Fibroblast of skin of back (primary cell): Measurements from ENCODE around the gene LTBP2.
A peak's percentile ranks its signal among the peaks of the same experiment; 100 is the strongest.

Source experiments
- DNase-seq: peaks from one replicate; pipeline ENCODE4 v3.0.0-alpha.2; 2013

The LTBP2 gene

DNA sequence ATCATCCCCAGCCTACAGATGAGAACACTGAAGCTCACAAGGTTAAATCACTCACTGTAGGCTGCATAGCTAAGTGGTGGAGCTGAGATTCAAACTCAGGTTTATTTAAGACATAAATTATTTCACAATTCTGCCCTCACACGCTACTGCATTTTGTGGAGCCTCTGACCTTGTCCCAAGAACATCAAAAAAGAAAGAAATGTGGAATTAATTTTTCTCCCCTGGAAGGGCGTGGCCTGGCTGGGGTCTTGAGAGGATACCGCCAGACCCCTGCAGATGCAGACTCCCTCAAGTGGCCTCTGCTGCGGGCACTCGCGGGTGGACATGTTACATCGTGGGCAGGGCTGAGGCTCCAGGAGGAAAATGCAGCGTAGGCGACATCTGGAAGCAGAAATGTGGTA is 40.6 kb downstream of the LTBP2 start:
- peak; percentile 70 for DNase-seq

DNA sequence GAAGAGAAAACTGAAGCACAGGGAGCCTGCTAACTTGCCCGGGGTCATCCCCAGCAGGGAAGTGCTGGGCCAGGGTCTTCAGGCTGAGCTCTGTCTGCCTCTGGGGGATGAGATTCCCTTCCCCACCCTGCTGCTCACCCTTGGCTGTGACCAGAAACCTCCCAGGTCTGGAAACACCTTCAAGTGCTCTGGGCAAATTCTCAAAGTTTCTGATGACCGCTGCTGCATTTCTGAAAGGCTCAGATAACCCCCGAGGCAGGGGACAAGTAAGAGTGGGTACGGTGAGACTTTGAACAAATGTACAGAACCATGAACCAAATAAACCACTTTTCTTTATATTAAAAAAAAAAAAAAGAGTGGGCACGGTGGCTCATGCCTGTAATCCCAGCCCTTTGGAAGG is 41.3 kb downstream of the LTBP2 start:
- no peak for DNase-seq

DNA sequence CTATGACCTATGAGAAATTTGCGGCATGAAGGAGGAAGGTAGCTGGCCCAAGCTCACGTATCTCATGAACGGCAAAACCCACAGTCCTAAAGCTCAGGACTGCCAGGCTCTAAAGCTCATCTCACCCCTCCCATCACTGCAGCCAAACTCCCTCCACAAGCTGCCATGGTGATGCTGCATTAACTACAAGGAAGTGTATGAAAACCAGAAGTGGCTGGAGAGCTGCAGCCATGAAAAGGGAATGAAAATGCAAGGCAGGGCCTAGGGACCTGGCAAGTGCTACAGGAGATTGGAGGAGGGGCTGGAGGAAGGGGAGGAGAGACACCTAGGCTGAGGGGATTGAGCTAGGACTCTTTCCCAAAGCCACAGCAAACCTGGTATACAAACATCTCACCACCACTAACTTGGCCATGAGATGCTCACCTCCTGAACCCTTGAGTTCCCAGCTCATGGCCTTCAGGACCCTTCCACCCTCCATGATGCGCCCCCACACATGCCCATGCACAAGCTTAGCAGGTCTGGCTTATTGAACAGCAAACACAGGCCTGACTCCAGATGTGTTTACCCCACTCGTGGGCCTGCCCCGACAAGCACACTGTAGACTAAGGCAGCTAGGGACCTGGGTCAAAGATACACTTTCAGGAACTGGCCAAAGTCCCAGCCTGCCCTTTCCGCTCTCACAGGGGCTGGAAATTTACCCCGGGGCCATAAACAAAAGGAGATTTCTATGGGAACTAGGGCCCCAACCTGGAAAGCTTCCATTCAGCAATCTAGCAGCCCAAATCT is 42.0 kb downstream of the LTBP2 start:
- no peak for DNase-seq

DNA sequence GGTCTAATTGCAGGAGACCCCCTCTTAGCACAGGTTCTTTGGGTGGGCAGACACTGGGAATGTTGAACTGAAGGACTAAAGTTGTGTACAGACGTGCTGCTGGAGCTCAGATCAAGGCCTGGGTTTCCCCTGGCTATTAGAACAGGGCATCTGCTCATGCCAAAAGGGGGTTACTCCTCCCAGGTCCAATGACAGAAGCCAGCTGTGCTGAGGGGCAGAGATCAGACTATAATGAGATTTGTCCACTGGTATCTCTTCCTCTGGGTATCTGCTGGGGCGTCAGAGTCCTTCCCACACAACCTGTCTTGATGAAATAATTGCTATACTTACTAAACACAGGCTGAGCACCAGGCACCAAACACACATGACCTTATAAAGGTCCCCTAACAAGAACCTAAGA is 42.6 kb downstream of the LTBP2 start:
- DNase-seq: no peak

DNA sequence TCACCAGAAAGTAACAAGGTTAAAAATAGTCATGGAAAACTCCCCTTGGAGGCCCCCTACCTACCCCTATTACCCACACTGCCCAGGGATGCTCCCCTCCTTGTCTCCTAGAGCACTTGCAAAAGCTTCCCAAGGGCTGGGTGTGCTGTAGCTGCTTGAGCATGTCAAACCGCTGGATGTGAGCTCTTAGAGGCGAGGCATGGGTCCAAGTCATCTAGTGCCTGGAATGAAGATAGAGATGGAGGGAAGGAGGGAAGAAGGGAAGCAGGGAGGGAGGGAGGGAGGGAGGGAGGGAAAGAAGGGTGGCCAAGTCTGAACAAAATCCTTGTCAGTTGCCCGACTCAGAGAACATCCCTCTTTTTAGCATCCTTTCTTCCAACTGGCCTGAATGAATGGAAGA is 43.1 kb downstream of the LTBP2 start:
- DNase-seq: peak; percentile 45

DNA sequence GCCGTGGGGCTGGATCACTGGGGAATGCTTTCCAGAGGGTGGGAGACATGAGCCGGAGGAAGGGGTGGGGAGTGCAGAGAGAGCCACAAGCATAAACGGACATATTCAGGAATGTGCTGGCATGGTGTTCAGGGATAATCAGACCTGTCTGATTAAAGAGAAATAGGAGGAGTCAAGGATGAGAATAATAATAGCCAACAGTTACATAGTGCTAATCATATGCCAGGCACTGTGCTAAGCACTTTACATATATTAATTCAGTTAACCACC is 43.7 kb downstream of the LTBP2 start:
- DNase-seq: no peak

DNA sequence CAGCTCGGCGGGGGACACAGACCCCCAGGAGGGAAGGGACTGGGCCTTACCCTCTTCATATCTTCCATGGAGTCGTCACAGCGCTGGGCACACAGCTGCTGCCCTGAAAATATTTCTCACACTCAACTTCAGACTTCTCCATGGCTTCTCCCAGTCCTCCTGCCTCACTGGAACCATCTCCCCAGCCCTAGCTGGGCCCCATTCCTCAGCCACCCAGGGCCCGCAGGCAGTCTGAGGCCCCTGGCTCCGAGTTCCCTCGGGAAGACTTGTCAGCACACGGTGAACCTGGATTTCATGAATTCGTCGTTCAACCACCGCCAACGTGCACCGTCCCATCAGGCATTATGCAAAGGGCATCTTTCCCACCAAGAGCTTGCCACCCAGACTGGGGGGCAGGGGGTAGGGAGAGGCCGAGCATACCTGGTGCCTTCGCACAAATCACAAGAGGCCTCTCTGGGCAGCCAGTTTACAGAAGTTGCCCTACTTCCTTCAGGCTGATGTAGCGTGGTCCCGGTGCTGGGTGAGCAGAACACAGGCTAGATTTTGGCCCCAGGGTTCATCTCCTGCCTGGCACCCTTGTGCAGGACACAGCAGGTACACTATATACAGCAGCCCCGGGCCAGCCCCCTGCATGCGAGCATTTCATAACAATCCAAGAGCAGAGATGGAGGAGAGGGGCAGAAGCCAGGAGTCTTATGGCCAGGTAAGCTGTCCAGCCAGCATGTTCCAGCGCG is 44.2 kb downstream of the LTBP2 start:
- no peak for DNase-seq

DNA sequence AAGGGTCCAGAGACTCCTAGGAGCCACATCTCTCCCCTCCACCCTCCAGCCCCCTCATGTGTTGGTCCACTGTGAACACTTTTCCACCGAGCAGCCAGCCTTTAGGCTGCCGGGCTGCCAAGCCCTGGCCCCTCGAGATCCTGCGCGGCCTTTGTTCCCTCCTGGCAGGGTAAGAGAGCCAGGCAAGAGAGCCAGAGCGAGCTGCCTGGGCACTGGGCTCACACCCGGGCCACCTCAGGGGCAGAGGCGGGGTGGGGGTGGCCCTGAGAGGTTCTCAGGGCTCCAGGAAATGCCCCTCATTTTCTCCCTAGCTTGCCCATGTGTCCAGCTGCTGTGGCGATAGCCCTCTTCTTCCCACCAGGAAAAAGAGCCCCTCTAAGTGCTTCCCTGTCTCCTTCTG is 44.8 kb downstream of the LTBP2 start:
- no peak for DNase-seq

DNA sequence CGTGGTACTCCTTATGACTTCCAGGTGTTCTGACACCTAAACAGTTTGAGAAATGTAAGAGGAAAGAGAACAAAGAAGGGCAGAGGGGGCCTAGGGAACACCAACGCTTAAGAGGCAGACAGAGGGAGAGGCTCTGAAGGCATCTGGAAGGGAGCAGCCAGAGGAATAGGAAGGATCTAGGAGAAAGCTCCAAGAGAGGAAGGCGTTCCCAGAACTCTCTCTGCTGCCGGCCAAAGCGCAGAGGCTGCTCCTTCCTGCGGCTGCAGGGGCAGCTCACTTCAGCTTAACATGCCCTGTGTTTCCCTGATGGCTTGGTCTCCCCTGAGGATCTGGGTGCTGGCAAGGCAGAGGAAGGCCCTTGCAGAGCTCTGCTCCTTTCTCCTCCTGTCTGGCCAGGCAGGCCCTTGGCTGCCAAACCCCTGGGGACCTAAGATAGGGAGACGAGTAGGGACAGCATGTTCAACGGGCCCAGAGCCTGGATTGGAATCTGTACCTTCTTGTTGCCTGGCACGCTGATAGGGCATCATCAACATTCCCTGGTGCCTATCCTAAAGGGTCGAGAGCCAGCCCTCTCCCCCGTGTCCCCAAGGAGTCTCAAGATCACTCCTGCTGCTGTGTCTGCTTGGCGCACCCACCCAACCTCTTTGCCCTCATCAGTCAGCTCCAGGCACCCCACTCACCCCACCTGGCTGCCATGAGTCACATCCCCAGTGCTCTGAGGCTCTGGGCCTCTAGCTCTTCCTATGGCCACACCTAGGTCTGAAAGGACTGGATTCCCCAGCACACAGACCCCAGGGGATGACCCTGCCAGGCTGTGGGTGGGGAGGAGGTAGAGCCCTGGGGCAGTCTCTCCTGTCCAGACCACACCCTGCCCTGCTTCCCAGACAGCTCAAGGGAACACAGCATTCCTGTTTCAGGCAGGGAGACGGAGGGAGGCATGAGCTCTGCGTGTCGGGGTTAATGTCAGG is 45.6 kb downstream of the LTBP2 start:
- peak; percentile 42 for DNase-seq

DNA sequence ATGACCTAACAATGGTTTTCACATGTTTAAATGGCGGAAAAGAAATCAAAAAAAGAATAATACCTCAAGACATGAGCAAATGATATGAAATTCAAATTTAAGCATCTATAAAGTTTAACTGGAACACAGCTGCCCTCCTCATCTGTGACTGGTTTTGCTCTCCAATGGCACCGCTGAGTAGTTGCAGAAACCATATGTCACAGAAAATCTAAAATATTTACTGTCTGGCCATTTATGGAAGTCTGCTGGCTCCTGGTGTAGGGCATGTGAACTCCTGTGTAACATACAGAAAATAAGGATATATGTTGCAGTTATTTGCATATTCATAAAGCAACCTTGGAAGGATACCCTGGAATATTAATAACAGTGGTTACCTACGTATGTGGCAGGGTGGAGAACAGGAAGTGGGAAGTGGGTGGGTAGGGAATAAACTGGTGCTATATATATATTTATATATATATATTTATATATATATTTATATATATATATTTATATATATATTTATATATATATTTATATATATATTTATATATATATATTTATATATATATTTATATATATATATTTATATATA is 48.4 kb downstream of the LTBP2 start:
- peak; percentile 57 for DNase-seq

DNA sequence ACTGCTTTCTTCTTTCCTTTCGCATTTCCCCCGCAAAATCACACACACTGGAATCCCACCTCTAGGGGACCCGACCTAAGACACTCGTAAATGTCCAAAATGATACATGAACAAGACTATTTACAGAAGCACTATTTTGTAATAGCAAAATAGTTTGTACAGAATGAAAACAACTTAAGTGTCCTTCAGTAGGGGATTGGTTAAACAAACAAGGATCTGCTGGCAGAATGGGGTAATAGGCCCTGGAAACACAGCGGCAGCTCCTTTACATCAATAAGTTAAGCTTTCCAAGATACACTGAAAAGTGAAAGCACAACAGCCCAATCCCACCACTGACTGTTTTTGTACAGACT is 48.8 kb downstream of the LTBP2 start:
- DNase-seq: peak; percentile 61

DNA sequence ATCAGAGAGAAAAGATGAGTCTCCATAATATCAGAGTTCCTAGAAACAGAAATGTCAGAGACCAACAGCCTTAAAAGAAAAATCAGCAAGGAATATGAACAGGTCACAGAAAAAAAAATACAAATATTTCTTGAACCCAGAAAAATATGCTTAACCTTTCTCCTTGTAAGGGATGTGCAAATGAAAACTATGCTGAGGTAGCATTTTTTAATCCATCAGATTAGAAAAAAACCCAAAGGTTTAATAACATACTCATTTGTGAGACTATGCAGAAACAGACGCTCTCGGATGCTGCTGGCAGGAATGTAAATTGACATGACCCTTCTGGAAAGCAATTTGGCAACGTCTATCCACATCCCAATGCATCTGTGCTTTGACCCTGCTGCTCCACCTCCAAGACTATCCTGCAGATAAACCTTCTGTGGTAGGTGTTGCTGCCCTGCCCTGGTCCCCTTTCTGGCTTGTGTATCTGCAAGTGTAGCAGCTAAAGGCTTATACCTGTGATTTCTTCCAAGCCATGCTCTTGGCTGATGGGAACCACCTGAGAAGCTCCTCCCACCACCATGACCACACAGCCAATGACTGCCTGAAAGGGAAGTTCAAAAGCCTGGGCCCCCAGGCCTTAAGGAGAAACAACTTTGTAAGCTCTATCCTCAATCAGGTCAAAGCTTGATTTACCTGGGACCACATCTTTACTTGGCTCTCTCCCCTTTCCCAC is 49.4 kb downstream of the LTBP2 start:
- no peak for DNase-seq

DNA sequence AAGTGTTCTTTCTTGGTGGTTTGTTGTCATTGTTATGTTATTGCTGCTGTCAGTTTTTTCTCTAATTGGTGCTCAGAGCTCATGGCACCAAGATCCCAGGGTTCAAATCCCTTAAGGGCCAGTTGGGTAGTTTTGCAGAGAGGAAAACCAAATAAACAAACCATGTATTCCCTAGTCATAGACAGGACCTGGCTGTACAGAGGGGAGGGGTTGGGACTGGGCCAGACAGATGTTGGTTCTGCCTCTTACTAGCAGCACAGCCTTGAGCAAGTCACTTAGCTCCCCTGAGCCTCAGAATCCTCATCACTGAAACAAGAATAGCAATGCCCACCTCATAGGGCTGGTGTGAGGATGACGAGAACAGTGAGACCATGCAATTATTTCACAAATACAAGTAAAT is 53.4 kb downstream of the LTBP2 start:
- DNase-seq: no peak

DNA sequence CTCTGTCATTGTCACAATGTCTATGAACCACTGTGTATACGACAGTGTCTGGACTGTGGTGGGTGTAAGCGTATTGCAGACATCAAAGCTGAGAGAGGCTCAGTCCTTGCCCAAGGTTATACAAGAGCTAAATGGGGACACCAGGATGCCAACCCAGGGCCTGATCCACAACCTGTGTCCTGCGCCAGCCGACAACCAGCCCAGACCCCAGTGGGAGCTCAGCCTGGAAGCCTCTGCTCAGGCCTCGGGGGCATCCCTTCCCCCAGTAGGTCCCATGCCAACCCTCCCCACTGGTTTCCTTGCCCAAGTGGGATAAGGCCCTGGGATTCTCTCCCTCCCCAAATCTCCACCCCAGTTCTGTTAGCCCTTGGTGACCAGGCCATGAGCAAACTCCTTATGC is 54.3 kb downstream of the LTBP2 start:
- no peak for DNase-seq

DNA sequence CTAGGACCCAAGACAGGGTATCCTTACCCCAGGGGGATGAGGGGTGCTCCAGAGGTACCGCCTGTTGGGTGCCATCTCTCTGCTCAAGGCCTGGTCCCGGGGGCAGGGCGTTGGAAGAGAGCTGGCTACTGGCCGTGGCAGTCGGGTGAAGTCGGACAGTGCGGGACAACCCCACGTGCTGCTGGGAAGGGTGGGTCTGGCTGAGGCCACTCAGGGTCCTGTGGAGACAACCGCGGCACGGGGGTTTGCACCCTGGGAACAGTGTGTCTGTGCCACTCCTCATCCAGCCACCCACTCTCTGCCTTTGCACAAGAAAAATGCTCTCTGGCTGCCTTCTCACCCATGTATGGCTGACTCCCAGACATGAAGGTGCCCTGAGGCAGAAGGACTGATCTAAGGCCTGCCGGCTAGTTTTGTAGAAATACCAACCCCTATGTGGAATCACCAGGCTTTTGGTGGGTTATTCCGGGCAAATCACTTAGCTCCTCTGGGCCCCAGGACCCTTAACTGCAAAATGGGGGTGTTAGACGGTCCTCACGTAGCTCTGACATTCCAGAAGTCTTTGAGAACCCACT is 56.5 kb downstream of the LTBP2 start:
- no peak for DNase-seq

DNA sequence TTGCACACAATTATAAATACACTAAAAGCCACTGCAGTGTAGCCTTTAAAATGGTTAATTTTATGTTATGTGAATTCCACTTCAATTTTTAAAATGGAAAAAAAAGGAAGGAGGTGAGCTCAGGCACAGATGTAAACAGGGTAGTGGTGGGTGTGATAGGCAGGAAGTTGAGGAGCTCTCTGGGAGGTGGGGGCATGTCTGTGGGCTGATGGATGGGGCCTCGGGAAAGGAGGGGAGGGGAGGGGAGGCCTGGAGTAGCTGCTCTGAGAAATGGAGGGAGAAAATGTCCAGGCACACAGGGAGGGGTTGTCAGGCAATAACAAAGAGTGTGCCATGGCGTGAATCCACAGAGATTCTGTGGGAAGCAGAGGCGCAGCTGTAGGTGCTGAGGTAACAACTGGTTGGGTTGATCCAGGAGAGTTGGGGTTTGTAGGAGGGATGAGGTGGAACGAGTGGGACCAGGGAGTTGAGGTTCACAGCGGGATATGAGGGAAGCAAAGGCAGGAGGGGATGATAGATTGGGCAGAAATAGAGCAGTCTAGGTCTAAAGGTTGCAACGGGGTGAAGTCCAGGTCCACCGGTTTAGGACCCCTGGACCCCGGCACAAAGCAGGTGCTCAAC is 57.2 kb downstream of the LTBP2 start:
- no peak for DNase-seq

DNA sequence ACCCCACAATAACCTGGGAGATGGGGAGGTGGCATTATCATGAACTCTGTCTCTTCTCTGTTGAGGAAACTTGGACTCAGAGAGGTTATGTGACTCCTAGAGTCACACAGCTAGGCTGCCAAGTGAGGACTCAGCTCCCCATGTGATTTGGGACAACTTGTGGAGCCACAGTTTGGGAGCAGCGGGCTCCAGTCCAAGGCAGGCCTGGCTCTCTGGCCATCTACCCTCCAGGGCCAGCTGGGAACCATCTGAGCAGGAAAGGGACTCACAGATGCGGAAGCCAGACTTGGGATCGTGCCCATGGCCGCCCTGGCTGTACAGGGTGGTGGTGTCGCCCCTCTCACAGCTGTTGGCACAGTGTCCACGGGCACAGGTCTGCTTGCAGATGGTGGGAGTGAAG is 59.4 kb downstream of the LTBP2 start:
- peak; percentile 36 for DNase-seq

DNA sequence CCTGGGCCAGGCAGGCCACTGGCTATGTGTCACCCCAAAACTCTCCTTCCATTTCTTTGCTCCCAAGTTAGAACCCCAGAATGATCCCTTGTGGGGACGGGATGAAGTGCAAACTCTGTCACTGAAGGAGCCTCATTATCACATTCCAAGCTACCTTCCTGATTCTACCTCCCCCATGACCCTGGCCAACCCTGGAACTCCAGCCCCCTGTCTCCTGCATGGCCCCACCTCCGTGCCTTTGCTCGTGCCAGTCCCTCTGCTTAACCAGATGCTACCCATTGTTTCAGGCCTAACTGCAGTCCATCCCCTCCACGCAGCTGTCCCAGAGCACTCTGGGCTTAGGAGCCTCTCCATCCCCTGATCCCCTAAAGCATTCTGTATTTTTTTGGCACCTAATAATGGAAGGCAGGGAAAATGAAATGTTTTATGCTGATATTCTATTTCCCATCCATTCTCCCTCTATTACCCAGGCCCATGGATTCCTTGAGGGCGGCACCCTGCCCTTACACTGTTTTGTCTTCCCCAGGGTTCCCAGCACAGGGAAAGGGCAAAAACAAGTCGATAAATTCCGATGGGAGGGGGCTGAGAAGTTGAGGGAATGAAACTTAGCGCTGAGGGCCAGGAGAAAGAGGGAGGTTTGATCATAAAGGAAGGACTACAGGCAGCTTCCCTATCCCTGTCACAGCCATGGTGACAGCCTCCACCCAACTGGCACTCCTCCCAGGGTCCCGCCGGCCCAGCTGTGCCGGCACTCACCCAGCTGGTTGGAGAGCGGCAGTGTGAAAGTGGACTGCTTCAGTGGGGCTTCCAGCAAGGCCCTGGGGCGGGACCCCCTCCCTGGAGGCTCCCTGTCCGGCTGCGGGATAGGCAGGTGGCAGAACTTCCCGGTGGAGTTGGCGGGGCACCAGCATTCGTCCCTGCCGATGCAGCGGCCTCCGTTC is 60.3 kb downstream of the LTBP2 start:
- peak; percentile 56 for DNase-seq

DNA sequence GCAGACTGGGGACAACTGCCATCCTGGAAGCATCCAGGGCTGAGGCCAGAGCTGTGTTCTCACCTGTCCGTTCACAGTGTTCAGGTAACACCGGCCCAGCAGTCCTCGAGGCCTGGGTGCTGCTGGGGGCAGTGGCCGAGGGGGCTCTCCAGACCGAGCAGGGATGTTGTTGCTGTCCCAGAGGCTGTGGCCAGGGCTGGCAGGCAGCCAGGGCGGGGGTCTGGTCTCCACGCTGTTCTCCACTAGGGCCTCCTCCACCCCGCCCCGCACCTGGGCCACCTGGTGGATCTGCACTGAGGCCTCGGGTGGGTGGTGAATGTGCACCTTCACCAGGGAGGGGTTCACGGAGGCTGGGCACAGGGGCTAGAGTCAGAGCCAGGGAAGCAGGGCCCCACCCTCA is 61.0 kb downstream of the LTBP2 start:
- no peak for DNase-seq

DNA sequence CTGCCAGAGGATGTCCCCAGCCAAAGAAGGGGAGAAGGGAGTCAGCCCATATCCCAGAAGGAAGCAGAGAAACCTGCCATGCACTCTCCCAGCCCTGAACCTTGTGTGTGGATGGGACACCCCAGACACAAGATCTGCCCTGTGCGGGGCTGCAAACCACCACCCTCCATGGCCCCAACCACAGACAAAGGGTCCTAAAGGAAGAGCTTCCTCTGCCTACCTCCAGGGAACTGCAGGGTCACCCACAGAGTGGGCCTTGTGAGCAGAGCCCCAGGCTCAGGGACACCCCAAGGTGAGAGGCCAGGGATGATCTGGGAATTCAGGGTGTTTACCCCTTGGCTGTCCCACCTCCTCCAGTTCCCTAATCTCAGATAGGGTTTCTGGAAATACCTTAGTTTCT is 62.0 kb downstream of the LTBP2 start:
- DNase-seq: no peak
